ENCODE data around the gene KATNA1.
"Not testable (repeated sequence)": the region's sequence is repeated elsewhere in the genome, so short reads cannot be mapped to it uniquely, and the experiment has no call there.

Gene KATNA1

DNA sequence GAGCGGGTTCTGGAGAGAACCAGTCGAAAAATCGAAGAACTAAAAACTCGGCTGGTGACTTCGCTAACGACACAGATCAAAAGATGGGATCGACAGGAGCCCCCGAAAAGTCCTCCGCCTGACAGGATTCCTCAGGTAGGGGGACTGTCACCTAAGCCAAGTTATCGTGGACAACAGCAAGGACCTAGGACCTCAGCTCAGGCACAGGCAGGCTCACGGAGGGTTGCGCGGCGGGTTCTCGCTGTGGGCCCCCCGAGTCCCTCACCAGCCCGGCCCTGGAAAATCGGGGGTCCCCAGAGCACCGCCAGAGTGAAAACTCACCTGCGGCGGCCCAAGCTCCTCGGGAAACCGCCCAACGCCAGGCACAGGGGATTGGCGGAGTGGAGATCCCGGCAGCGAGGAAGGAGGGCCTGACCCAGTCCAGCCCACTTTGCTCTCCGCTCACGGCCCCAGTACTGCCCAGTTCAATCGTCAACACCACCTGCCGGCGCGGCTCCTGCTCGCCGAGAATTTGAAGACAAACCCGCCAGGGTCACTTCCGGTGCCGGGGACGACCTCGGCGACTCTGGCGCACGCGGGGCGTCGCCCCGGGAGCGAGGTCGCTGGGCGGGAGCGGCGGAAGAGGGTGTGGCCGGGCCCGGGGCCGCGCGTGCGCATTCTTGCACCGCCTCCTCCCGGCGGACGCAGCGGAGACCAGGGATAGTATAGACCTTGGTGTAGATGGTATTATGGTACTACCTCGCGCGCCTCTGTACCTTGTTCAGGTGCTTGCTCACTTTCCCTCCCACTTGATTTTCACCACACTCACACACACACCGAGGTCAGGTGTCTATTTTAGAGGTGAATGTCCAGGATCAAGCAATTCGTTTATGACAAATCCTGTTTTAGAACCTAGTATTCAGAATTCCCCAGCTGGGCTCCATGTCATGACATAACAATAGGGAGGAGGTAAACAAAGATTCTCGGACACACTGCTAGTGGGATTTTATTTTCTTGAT is at the start of gene KATNA1:
TSS of gene KATNA1 (minus strand) at position 567 of the 998 bp plus-strand sequence. CDS start 10,167 bp downstream, outside the sequence.
- DNase-seq: peak; percentile 82 to 86

DNA sequence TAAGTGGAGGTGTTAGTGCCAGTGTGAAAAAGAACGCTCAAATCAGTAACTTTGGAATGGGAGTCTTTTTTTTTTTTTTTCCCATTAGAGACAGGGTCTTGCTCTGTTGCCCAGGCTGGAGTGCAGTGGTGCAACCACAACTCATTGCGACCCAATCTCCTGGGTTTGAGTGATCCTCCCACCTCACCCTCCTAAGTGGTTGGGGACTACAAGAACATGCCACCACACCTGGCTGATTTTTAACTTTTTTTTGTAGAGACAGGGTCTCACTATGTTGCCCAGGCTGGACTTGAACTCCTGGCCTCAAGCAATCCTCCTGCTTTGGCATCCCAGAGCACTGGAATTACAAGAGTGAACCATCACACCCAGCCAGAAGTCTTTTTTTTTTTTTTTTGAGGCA is 49.7 kb upstream of the KATNA1 start:
- no peak for DNase-seq

DNA sequence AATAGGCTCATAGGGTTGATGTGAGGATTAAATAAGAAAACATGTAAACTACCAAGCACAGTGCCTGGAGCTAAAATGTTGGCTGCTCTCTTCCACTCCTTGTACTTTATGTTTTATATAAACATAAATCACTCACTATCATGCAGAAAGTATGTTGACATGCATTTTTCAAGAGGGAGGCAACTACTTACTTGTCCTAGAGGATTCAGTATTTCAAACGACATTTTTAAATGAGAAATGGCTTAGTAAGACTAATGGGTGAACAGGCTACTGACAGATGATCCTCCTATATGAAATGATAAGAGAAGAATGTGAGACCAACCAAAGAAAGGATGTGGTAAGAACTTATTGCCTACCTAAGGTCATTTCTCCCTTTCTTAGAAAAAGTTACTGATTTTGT is 48.4 kb upstream of the KATNA1 start:
- no peak for DNase-seq

DNA sequence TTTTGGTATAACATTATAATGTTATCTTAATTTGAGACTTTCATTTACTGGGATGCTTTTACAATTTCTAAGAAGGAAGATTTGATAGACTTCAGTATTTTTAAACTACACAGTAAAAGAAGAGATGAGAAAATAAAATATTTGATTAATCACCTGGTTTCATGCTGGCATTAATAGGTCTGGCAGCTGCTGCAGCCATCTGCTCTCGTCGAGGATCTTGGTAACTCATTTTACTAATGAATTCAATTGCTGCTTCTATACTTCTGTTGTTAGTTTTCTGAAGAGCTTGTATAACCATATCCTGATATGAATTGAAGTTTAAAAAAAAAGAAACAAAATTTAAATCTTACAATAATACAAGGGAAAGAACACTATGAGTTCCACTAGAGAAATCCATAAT is 46.4 kb upstream of the KATNA1 start:
- DNase-seq: no peak

DNA sequence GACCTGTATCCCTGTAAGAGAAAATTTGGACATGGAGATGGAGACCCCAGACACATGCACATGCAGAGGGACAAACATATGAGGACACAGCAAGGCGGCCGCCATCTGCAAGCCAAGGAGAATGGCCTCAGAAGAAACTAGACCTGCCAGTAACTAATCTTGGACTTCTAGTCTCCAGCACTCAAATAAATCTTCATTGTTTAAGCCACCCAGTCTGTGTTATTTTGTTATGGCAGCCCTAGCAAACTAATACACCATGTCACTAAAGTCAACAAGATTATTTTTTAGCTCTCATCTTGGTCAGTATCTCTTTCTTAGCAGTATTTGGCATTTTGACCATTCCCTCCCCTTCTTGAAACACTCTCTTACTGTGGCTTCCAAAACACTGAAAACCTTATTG is 42.7 kb upstream of the KATNA1 start:
- DNase-seq: no peak

DNA sequence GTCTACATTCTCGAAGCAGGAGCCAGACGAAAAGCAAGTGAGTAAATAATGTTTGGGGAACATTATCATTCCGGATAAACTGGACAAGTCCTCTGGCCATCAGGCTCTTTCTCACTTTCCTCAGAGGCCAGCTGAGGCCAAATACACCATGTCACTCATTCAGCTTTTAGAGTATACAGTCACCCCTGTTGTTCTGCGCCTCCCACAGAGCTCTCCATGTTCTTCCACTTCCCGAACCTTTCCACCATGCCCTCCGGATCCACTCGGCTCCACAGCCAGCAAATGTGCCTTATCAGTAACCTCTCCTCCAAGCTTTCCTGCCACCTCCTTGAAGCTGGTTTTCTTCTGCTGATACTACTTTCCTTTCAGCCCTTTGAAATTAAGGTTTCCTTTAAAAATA is 37.7 kb upstream of the KATNA1 start:
- no peak for DNase-seq

DNA sequence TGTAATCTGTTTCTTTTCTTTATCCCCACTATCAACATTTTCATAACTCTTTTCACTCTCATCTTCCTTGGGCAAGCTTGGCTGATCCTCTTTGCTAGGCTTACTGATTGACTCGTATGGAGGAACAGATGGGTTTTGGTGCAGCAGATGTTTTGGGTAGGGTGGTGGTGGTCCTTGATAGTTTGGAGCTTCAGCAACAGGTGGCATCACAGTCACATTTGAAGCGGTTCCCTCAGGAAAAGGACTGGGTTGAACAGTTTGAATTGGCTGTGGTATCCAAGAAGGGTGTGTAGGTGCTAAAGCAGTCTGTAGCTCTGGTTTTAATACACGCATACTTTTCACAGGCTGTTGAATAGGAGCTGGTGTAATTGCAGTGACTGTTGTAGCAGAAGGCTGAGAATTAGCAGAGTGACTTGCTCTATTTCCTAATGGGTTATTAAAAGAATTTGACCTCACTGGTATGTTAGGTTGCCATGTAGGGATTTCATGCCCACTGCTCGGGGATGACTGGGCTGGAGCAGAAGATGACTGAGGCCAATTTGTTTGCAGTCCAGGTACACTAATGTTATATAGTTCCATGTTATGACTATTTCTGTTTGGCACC is 34.8 kb upstream of the KATNA1 start:
- no peak for DNase-seq

DNA sequence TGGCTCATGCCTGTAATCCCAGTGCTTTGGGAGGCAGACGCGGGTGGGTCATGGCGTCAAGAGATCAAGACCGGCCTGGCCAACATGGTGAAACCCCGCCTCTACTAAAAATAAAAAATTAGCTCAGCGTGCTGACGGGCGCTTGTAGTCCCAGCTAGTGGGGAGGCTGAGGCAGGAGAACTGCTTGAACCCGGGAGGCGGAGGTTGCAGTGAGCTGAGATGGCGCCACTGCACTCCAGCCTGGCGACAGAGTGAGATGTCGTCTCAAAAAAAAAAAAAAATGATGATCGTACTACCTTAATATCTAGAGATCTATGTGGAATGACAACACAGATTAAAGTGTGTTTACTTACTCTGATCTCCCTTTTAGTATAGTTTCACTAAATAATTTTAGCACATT is 33.3 kb upstream of the KATNA1 start:
- not testable (repeated sequence) for DNase-seq

DNA sequence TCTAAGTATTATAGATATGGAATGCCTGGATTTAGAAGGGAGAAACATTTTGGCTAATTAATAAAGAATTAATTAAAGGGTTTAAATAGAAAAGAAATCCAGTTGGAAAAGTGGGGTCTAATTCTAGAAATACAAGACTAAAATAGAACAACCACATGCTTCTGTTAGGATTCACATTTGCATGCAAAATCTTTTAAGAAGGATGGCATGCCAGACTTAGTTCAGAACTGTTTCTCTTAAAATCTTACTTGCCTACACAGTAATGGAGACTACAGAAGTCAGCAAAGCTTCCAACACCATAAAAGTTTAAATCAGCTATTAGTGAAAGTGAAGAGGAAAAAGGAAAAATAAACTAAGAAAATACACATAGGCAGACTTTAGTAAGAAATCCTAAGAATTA is 32.7 kb upstream of the KATNA1 start:
- DNase-seq: no peak

DNA sequence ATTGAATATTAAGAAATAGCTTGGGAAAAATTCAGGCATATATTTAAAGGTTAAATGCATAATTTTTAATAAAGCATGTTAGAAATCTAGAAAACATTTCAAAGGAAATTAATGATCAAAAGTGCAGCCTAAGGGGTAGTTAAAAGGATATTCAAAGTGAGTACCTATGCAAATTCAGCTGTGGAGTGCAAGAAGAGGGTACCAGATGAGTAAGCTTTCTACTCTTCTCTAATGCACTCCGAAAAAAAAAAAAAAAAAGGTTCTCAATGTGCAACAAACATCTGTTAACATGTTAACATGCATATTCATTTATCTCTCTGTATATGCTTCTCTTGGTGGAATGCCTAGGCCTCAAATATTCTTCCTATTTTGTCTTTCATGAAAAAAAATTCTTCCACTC is 32.0 kb upstream of the KATNA1 start:
- DNase-seq: no peak

DNA sequence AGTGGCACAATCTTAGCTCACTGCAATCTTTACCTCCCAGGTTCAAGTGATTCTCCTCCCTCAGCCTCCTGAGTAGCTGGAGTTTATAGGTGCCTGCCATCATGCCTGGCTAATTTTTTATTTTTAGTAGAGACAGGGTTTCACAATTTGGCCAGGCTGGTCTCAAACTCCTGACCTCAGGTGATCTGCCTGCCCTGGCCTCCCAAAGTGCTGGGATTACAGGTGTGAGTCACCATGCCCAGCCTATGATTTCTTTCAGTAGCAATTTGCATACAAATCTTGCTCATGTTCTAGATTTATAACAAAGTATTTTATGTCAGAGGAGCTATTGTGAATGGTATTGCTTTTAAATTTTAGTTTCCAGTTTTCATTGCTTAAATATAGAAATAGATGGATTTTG is 23.8 kb upstream of the KATNA1 start:
- not testable (repeated sequence) for DNase-seq

DNA sequence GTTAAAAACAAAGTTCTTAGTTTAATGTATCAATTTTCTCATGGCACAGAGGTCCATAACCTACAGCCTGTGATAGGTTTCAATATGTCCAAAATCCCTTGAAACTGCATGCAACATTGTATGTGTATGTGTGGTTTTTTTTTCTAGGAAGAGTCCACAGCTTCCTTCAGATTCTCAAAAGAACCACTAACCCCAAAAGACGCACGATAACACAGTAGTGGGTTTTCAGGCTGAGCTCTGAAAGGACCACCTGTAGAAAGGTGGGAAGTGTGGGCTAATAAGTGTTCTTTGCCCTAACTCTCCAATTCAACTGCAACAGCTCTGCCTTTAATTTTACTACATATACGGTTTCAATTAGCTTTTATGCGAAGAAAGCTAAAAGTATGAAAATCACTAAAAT is 11.5 kb upstream of the KATNA1 start:
- no peak for DNase-seq

DNA sequence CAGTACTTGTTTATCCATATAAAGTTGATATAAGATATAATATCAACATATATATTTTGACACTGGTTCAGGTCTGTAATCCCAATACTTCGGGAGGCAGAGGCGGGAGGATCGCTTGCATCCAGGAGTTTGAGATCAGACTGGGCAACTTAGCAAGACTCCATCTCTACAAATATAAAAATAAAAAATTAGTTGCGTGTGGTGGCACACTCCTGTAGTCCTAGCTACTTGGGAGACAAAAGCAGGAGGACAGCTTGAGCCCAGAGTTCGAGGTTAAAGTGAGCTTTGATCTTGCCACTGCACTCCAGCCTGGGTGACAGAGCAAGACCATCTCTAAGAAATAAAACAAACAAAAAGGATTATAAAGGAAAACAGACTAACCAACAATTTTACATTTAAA is 8.9 kb upstream of the KATNA1 start:
- DNase-seq: no peak

DNA sequence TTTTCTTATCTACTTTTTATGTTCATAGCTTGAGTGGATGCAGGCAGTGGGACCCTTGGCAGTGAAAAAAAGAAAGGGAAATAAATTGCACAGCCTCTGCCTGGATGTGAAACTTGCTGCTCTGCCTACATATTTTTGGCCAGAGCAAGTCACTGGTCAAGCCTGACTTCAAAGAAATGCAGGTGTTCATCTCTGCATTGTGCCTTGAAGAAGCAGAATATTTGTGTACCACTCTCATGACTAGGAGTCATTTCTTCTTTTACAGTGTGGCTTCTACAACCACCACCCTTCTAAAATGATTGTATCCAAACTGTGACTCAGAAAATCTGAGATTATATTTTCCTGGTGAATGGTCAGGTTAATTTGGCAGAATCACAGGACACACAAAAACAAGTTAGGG is 2.5 kb upstream of the KATNA1 start:
- DNase-seq: no peak

DNA sequence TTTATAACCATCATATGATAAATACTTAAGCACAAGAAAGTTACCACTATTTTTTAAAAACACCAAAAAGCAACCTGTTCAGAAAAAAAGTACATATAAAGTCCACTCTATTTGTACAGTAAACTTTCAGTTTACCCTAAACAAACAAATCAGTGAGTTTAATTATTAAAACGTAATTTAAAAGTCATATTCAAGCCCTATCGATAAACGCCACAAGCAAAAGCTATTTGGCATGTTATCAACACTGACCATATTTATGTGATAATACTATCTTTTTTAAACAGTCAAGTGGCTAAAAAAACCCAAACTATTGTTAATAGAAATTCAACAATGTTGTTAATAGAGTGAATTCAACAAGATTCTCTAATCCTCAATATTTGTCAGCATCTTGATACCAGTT is 1.9 kb downstream of the KATNA1 start:
- no peak for DNase-seq

DNA sequence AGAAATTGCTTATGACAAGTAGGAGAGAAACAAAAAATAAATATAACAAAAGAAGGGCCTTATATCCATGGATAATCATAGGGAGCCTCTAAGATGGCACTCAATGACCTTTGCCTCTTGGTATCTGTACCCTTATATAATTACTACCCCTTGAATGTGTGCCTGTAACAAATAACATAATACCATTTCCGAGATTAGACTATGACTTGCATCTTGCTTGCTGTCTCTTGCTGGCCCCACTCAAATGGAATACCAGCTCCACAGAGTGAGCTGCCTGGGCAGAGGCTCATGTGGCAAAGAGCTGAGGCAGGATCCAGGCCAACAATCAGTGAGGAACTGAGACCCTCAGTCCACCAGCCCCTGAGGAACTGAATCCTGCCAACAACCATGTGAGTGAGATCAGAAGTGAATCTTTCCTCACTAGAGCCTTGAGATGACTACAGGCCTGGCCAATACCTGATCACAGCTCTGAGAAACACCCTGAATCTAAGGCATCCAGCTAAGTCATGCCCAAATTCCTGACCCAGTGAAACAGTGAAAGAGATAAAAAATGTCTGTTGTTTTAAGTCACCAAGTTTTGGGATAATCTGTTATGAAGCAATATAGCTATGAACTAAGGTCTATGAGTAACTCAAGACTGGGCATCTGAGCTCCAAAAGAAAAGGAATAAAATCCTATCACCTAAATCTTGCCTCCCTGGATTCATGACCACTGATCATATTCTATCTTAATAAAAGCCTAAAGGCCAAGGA is 5.5 kb downstream of the KATNA1 start:
- no peak for DNase-seq

DNA sequence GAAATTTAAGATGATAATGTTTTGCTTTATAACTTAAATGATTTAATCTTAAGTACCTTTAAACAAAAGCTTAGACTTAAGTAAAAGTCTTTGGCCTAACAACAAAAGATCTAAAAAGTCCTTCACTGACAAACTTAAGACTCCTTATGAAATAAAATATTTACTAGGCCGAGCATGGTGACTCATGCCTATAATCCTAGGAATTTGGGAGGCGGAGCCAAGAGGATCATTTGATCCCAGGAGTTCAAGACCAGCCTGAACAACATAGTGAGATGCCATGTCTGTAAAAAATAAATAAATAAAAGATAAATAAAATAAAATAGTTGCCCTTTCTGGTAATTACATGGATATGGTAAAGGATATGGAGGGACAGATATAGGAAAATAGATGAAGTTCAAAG is 12.4 kb downstream of the KATNA1 start:
- no peak for DNase-seq

DNA sequence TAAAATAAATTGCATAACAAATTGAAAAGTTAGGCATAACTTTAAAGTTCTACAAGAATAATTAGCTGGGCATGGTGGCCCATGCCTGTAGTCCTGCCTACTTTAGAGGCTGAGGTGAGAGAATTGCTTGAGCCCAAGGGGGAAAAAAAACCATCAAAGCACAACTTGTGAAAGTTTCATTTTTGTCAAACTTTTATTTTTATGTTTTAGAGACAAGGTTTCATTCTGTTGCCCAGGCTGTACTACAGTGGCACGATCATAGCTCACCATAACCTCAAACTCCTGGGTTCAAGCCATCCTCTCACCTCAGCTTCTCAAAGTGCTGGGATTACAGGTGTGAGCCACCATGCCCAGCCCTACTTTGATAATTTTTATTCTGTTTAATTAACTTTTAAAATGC is 14.2 kb downstream of the KATNA1 start:
- DNase-seq: no peak

DNA sequence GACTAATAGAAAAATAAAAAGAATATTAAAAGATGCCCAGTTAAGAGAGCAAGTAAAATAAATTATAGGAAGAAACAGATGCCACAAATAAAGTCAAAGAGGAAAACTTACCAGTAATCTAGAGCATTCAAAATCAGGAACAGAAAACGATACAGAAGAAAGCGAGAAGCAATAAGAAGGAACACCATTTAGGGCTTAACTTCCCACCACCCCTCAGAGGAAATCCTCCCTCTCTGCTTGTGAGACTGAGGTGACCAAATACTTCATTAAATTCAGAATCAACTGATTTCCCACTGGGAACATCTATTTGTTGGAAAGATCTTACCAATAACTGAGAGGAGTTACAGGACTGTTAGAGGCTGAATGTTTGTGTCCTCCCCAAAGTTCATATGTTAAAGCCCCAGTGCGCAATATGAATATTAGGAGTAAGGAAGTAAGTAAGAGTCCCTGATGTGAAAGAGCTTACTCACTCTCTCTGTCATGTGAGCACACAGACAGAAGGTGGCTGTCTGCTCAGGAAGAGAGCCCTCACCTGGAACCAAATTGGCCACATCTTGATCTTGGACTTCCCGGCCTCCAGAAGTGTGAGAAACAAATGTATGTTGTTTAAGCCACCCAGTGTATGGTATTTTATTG is 19.5 kb downstream of the KATNA1 start:
- no peak for DNase-seq

DNA sequence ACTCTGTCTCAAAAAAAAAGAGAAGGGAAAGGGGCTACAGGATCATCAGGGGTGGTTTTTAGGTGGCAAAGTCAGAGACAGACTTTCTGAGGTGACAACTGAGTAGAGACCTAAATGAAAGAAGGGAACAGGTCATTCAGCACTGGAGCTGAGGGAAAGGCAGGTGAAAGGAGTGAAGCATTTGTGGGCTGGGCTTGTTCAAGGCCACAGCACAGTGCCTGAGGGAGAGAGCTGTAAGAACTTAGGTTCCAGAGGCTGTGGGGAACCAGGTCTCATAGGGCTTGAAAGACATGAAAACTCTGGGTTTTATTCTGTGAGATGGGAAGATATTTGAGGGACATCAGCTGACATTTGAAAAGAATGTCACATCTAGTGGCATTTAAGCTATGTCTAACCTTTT is 20.8 kb downstream of the KATNA1 start:
- no peak for DNase-seq

DNA sequence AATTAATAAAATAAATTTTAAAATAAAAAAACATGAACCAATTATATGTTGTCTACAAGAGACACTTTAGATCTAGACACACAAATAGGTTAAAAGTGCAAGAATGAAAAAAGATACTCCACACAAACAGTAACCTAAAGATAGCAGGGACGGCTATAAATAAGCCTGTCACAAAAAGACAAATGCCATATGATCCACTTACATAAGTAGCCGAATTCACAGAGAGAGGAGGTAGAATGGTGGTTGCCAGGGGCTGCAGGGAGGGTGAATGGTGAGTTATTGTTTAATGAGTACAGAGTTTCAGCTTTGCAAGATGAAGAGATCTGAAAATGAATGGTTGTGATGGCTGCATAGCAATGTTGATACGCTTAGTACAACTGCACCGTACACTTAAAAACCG is 32.7 kb downstream of the KATNA1 start:
- DNase-seq: no peak

DNA sequence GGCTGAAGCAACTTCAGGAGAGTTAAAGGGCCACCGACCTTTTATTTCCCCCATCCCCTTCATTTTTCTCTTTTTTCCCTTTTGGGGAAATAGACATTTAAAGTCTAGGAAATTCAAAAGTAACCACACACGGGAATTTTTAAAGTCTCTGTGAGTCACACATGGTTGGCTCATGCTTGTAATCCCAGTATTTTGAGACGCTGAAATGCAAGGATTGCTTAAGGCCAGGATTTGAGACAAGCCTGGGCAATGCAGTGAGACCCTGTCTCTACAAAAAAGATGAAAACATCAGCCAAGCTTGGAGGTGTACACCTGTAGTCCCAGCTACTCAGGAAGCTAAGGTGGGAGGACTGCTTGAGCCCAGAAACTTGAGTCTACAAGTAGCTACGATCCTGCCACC is 34.2 kb downstream of the KATNA1 start:
- no peak for DNase-seq

DNA sequence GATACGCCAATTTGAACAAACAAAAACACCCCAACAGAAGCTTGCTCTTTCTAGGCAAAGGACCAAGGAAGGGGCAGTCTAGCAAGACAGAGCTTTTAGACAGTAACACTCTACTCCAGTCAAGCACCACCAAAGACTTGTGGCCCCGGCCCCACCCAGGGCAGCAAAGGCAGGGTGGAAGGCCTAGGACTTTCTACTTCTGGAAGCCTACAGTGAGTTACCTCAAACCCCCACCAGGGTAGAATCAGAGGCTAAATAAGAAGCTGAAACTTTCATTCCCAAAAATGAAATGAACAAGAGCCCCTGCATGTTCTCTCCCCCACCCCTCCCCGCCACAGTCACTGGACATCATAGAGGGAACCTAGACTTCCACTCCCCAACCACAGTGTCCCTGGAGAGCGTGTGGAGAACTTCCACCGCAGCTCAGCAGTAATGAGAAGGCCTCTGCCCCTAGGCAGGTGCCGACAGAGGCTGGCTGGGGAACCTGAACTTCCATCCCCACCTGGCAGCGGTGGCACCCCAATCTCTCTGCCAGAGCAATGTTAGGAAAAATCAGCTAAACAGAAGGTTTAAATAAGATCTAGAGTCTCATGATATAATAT is 40.0 kb downstream of the KATNA1 start:
- DNase-seq: no peak

Measured in stimulated activated CD4-positive, alpha-beta T cell treated with anti-CD3 and anti-CD28 coated beads, Interleukin-4, amount 100 ng/mL, for 4 hours (primary cell).